DND-41 (cell line): ENCODE measurements around the gene TCP11.

ENCODE experiments used
- ATAC-seq: fragments of 200-7000 bp; cut with Tn5 transposase; 3 replicates; pipeline ENCODE4 v1.9.1; 2021; ENCODE audit warnings: low read depth; ENCODE audit not compliant: insufficient read depth
- DNase-seq: peaks from one replicate; pipeline ENCODE4 v3.0.0-alpha.2; 2020
- H2AFZ ChIP-seq: 2 replicates; pipeline ENCODE4 v1.6.0; 2012; ENCODE audit warnings: low read depth, low read length
- H3K27ac ChIP-seq: 2 replicates; pipeline ENCODE4 v1.5.1; 2012; ENCODE audit warnings: low read length, inconsistent platforms
- H3K27me3 ChIP-seq: fragments of 200-600 bp; sonication (generic); 2 replicates; pipeline ENCODE4 v1.6.0; 2012; ENCODE audit warnings: low read length, mild to moderate bottlenecking, inconsistent platforms; ENCODE audit not compliant: insufficient read depth, poor library complexity
- H3K36me3 ChIP-seq: 2 replicates; pipeline ENCODE4 v1.5.1; 2012; ENCODE audit warnings: low read length, inconsistent platforms; ENCODE audit not compliant: insufficient read depth
- H3K4me1 ChIP-seq: 2 replicates; pipeline ENCODE4 v1.5.1; 2012; ENCODE audit warnings: mild to moderate bottlenecking, low read length; ENCODE audit not compliant: insufficient read depth
- H3K4me2 ChIP-seq: 2 replicates; pipeline ENCODE4 v1.6.0; 2012; ENCODE audit warnings: mild to moderate bottlenecking, moderate library complexity, low read length, inconsistent platforms; ENCODE audit not compliant: insufficient read depth
- H3K4me3 ChIP-seq, 2 experiments: fragments of 200-600 bp in 1 of 2; shearing (Covaris generic) in 1 of 2; 2 replicates each; pipeline ENCODE4 v1.5.1; 2012 to 2016; ENCODE audit warnings: inconsistent platforms in 2 of 2, low read length in 2 of 2, mild to moderate bottlenecking in 2 of 2, low read depth in 1 of 2, moderate library complexity in 1 of 2
- H3K79me2 ChIP-seq: 2 replicates; pipeline ENCODE4 v1.6.0; 2012; ENCODE audit warnings: low read length, inconsistent platforms; ENCODE audit not compliant: insufficient read depth
- H3K9ac ChIP-seq: 2 replicates; pipeline ENCODE4 v1.6.0; 2012; ENCODE audit warnings: low read depth, mild to moderate bottlenecking, inconsistent platforms, low read length, moderate library complexity
- H3K9me3 ChIP-seq: 2 replicates; pipeline ENCODE4 v1.5.1; 2012; ENCODE audit warnings: low read length, moderate library complexity, mild to moderate bottlenecking, inconsistent platforms; ENCODE audit not compliant: insufficient read depth, severe bottlenecking
- H4K20me1 ChIP-seq: 2 replicates; pipeline ENCODE4 v1.6.0; 2012; ENCODE audit warnings: low read length; ENCODE audit not compliant: insufficient read depth
- CTCF ChIP-seq: IDR thresholded peaks from 2 replicates; pipeline ENCODE4 v1.5.1; 2012; ENCODE audit warnings: borderline replicate concordance, low read length, moderate library complexity, mild to moderate bottlenecking; ENCODE audit not compliant: poor library complexity, severe bottlenecking; ENCODE audit errors: extremely low read depth
- EZH2 ChIP-seq: IDR thresholded peaks from 3 replicates; pipeline ENCODE4 v1.6.1; 2012; ENCODE audit warnings: borderline replicate concordance, low read depth, mild to moderate bottlenecking, moderate library complexity, low read length, inconsistent platforms; ENCODE audit not compliant: severe bottlenecking

The TCP11 gene

GRCh38 chr6:35084041-35084491 lies 57.1 kb downstream of the TCP11 start:
- Histone ChIP-seq H3K27ac (no peak overlapping the region), H4K20me1 (peaks cover 5% of the 10 kb centered on the region; the same call in 1 of the 2 replicates)

GRCh38 chr6:35083507-35083906 lies 57.6 kb downstream of the TCP11 start:
- no peak overlapping the region for H3K4me2 ChIP-seq
- TF ChIP-seq EZH2 (no peak), CTCF (no peak)
- no peak overlapping the region for H3K9ac ChIP-seq
- DNase-seq: no peak
- no peak overlapping the region for H3K27ac ChIP-seq
- no peaks in the 10 kb centered on the region for H3K79me2 ChIP-seq
- H2AFZ ChIP-seq: no peak overlapping the region
- H3K4me1 ChIP-seq: no peaks in the 10 kb centered on the region
- H3K27me3 ChIP-seq: no peaks in the 10 kb centered on the region
- no peak for ATAC-seq
- H3K4me3 ChIP-seq: no peak overlapping the region
- no peaks in the 10 kb centered on the region for H3K9me3 ChIP-seq
- peaks cover 7% of the 10 kb centered on the region; the same call in 1 of the 2 replicates for H4K20me1 ChIP-seq
- H3K36me3 ChIP-seq: peaks cover 36% of the 10 kb centered on the region

More at GRCh38 chr6:35084041-35084491, 57.1 kb downstream of the TCP11 start:
- Histone ChIP-seq H3K36me3 (peaks cover 36% of the 10 kb centered on the region), H3K4me3 (no peak overlapping the region), H3K79me2 (no peaks in the 10 kb centered on the region), H2AFZ (no peak overlapping the region), H3K4me2 (no peak overlapping the region), H3K4me1 (no peaks in the 10 kb centered on the region), H3K9me3 (no peaks in the 10 kb centered on the region), H3K9ac (no peak overlapping the region), H3K27me3 (no peaks in the 10 kb centered on the region)
- no peak for TF ChIP-seq EZH2
- TF ChIP-seq CTCF: no peak
- ATAC-seq: no peak
- no peak for DNase-seq

- H4K20me1 ChIP-seq: peaks cover 7% of the 10 kb centered on the region; the same call in 1 of the 2 replicates
- no peak overlapping the region for H2AFZ ChIP-seq
- H3K9ac ChIP-seq: no peak overlapping the region
- no peak for DNase-seq
- TF ChIP-seq CTCF (no peak), EZH2 (no peak)
- H3K4me1 ChIP-seq: no peaks in the 10 kb centered on the region
- no peak overlapping the region for H3K4me3 ChIP-seq
- H3K9me3 ChIP-seq: no peaks in the 10 kb centered on the region
- no peak overlapping the region for H3K27ac ChIP-seq
- no peaks in the 10 kb centered on the region for H3K79me2 ChIP-seq
- H3K36me3 ChIP-seq: peaks cover 35% of the 10 kb centered on the region
- no peaks in the 10 kb centered on the region for H3K27me3 ChIP-seq
- no peak for ATAC-seq
- no peak overlapping the region for H3K4me2 ChIP-seq
Observed at GRCh38 chr6:35082733-35083403, 58.3 kb downstream of the TCP11 start.
